GM15510 (cell line): ENCODE results near the gene SRP9.
A peak's percentile ranks its signal among the peaks of the same experiment; 100 is the strongest.

Experiments
- POLR2A ChIP-seq: IDR thresholded peaks from 3 replicates; pipeline ENCODE4 v1.6.1; 2011; ENCODE audit warnings: borderline replicate concordance; ENCODE audit not compliant: insufficient read length; ENCODE audit errors: extremely low read depth

Gene SRP9, protein sequence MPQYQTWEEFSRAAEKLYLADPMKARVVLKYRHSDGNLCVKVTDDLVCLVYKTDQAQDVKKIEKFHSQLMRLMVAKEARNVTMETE

DNA sequence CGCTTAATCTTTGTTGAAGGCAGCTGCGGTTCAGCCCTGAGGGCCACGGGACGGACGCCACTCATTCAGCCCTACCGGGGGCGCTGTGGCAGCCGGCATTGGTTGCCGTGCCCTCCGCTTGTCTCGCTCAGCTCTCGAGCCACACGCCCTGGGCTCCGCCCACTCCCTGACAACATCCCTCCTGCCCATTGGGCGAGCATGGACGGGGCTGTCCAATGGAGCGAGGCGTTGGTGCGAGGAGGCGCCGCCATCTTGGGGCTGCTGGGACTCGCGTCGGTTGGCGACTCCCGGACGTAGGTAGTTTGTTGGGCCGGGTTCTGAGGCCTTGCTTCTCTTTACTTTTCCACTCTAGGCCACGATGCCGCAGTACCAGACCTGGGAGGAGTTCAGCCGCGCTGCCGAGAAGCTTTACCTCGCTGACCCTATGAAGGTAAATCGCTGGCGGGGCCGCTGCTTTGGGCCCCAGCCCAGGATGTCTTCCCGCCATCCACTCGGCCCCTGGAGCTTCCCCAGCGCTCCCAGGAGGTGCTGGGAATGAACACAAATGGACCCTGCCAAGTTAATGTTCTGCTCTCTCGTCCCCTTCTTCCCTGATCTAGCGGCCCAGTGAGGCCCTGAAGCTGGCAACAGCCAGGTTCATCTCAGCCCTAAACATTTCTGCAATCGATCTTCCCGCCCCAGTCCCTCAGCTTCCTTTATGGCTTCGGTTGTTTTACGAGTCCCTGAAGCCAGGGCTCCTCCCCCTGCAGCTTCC lies at the start of gene SRP9:
Gene SRP9, plus strand, starts transcription at position 244 of the 754 bp plus-strand sequence. Its CDS starts 115 bp downstream, at position 359.
- peak; percentile 60 for TF ChIP-seq POLR2A

DNA sequence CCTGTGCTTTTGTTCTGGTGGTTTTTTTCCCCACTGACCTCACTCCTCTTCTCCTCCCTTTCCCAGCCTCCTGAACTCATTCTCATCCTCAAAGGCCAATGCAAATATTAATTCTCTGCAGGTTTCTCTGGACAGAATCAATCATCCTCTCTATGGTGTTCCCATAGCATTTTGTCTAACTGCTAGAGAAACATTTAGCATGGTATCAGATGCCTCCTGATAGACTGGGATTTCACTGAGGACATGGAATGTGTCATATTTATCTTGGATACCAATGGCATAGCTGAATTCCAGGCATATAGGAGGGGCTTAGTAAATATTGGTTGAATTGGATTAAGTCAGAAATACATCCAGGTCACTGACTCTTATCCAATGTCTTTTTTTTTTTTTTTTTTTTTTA lies 46.1 kb upstream of the SRP9 start:
- TF ChIP-seq POLR2A: no peak

DNA sequence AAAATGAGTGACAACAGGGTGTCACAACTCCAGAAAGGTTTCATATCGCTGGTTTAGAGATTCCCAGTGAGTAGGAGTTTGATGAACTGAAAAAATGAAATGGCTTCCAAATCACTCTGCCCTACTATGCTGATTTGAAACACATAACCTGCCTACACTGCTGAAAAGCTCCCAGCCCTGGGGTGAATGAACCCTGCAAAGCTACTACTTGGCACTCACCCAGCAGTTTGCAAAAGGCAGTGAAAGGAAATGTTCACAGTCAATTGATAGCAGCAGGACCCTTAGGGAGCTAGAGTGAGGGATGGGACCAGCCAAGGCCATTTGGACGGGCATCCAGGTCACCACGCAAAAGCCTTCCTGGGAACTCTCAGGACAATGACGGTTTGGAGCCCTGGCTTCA lies 44.4 kb upstream of the SRP9 start:
- TF ChIP-seq POLR2A: no peak

- no peak for TF ChIP-seq POLR2A
Observed at GRCh38 chr1:225735252-225736149, 42.1 kb upstream of the SRP9 start.

- TF ChIP-seq POLR2A: no peak
Observed at GRCh38 chr1:225736437-225737098, 41.1 kb upstream of the SRP9 start.

DNA sequence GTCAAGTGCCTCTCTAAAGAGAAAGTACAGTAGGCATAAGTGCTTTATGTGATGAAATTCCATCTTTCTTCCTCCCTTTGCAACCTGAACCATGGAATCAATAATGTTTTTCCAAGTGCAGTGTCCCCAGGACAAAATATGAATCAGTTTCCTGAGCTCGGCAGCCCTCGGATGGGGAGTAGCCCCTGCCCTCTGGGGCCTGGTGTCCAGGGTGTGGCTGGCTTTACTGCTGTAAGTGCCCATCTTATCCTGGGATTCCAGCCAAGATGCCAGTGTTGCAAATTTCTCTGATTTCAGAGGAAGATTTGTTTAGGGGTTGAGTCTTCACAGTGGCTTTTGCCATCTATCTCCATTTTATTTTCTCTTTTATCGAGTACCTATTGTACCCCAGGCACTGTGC lies 40.5 kb upstream of the SRP9 start:
- TF ChIP-seq POLR2A: no peak

GRCh38 chr1:225737866-225738265 lies 39.8 kb upstream of the SRP9 start:
- TF ChIP-seq POLR2A: no peak

DNA sequence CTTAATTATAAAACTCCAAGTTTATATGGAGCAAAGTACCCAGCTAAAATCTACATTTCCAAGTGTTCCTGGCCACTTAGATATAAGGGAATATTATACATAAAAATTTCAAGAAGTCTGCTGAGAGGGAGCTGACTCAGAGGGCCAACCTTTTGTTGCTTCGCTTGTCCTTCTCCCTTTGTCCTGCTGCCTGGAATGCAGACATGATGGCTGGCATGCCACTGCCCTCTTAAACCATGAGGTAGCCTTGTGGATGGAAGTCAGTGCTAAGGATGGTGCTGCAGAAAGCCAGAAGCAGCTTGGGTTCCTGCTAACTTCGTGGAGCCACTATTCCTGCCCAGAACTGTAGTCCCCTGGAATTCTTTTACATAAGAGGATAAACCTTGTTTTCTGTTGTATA lies 38.9 kb upstream of the SRP9 start:
- no peak for TF ChIP-seq POLR2A

DNA sequence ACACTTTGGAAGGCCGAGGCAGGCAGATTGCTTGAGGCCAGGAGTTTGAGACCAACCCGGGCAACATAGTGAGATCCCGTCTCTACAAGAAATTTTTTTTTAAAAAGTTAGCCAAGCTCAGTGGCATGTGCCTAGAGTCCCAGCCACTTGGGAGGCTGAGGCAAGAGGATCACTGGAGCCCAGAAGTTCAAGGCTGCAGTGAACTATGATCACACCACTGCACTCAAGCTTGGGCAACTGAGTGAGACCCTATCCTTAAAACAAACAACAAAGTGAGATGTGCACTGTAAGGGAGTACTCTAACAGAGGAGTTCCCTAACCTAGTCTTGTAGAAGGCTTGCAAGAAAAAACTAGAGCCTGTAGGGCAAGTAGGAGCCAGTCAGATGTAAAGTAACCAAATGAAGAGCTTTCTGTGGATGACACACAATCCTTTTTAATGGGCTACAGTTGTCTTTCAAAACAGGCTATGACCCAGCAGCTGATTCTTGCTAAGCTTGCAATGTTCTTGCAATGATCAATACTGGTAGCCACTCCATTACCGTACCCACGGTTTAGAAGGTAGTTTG lies 38.0 kb upstream of the SRP9 start:
- TF ChIP-seq POLR2A: no peak

DNA sequence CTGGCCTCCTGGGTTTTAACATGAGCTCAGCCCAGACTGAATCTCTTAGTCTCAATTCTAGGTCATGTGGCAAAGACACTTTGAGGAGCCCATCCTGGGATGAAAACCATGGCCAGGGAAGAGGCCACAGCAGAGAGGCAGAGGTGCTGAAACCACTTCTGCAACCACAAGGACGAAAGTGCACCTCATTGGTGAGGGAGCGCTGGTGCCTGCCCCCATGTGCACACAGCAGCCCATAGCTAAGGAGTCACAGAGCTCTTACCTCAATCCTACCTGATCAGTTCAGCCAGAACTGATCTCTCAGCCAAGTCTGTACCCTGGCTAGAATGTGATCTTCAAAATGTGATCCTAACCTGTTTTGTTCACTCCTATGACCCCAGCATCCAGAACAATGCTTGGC lies 32.9 kb upstream of the SRP9 start:
- TF ChIP-seq POLR2A: no peak

- no peak for TF ChIP-seq POLR2A
Observed at GRCh38 chr1:225745273-225745672, 32.4 kb upstream of the SRP9 start.

DNA sequence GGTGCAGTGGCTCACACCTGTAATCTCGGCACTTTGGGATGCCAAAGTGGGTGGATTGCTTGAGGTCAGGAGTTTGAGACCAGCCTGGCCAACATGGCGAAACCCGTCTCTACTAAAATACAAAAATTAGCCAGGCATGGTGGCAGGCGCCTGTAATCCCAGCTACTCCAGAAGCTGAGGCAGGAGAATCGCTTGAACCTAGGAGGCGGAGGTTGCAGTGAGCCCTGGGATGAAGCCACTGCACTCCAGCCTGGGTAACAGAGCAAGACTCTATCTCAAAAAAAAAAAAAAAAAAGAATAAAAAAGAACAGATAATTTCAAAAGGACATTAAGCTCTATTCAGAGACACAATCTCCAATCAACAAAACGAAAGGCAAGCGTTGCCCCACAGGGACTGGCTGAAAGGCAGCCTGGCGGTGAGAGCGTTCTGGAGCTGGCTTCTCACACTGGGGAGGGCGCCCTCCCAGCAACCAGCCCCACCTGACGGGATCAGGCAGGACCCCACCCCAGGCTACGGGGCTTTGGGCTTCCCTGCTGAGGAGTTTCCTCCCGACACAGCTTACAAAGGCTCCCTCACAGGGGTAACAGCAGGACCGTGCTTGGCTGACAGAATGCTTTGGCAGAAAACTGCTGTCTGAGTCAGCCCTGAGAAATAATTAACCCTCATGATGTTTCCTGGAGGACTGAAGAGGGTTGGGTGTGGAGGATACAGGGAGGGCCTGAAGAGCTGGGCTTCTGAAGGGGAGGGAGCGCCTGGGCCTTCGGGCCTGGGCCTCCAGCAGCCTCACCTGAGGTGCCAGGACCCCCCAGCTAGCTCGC lies 31.1 kb upstream of the SRP9 start:
- TF ChIP-seq POLR2A: no peak

GRCh38 chr1:225747566-225747965 lies 30.1 kb upstream of the SRP9 start:
- no peak for TF ChIP-seq POLR2A

GRCh38 chr1:225748529-225748928 lies 29.1 kb upstream of the SRP9 start:
- TF ChIP-seq POLR2A: no peak
